ENCODE results near the gene MIPEP. TPM values are rescaled to one million over a fixed set of nuclear protein-coding genes. Genes with fewer than 3 reads are reported as not detected.
"Not testable (repeated sequence)": the region's sequence is repeated elsewhere in the genome, so short reads cannot be mapped to it uniquely, and the experiment has no call there.

MIPEP gene
- total RNA-seq, 1 donor from 2014 or later: 22.9 TPM

DNA sequence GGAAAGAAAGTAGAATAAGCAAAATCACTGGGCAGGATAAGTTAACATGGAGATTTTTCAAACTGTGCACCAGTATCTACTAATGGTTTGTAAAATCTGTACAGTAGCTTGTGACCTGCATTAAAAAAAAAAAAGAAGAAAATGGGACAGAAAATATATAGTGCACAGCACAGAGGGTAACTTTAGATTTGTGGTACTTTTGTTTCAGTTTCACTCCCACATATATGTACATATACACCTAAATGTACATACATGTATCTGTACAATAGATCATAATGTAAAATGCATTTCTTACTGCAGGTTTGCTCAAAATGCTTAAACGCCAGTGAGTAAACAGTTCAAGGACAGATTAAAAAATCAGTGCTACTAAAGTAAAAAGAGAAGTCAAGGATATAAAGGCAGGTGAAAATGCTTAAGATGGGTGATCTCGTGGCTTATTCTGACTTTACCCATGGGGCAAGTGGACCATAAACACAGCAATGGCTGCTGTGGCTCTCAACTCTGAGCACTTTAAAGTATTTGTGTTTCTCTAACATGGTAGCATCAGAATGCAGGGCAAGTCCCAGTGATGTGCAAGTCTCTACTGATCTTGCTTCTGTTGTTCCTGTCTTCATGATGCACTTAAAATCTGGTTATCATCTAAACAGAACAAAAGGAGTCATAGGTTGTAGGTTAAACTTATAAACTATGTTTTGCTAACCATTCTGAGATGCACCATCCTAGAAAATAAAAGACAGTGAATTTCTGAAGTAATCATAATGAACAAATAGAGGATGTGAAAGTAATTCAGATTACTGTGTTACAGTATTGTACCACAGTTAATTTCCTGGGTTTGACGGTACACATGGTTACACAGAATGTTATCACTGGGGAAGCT, 112.3 kb downstream of the MIPEP start:
- no peak for DNase-seq (ENCODE audit: low read depth, low spot score)

DNA sequence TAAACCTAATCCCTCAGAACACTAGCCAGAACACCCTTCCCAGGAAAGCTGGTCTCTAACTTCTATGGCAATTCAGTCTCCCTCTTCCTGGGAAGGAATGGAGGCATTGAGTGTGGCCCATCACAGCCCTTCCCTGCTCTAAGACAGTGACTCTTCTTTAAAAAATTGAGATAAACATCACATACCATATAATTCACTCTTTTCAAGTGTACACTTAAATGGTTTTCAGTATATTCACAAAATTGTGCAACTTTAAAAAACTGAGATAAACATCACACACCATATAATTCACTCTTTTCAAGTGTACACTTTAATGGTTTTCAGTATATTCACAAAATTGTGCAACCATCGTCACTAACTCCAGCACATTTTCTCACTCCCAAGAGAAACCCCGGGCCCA, 116.5 kb downstream of the MIPEP start:
- no peak for DNase-seq (ENCODE audit: low read depth, low spot score)

DNA sequence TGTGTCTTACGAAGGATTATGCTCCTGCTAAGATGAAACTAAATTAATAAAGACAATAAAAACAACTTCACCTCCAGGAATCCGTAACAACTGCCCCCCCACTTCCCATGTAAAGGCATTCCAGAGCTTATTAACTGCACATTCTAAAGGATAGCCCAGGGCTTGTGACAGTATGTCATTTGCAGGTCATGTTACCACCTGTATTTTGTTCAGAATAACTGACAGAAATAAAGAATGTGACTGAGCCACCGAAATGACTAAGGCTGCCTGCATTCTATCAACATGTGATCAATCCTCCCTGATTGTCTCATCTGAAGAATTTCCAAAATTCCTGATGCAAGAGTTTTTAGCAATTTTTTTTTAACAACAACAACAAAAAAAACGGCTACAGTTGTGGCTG, 117.2 kb downstream of the MIPEP start:
- DNase-seq (ENCODE audit: low read depth, low spot score): no peak

DNA sequence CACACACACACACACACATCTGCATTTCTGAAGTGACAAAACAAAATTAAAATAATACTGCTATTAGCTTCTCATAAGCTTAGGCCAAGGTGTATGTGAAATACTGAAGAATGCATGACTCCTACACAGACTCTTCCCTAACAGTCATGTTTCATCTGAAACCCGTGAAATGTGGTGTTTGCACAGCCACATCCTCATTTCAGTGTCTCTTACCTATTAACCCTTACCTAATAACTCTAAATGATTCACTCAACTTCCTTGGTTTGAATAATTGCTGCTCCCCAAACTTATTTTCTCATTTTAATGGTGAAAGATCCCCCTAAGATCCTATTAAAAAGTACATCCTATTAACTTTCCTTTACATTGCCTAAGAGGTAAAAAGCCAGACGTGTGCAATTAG, 117.6 kb downstream of the MIPEP start:
- DNase-seq (ENCODE audit: low read depth, low spot score): no peak

DNA sequence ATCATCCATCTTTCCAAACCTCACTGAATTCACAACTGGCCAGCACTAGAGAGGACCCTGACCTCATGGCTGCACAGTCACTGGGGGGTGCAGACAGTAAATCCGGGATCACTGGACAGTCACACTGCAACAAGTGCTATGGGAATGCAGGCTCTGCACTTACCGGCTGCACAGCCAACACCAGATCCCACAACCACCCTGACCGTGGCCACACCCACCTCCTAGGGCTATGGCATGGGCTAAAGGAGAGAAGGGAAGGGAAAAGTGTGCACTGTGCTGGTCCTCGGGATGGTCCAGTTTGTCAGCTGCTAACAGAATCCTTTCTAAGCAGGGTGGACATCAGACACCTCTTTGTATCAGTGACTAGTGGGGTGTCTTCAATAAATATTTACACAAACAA, 118.2 kb downstream of the MIPEP start:
- no peak for DNase-seq (ENCODE audit: low read depth, low spot score)

DNA sequence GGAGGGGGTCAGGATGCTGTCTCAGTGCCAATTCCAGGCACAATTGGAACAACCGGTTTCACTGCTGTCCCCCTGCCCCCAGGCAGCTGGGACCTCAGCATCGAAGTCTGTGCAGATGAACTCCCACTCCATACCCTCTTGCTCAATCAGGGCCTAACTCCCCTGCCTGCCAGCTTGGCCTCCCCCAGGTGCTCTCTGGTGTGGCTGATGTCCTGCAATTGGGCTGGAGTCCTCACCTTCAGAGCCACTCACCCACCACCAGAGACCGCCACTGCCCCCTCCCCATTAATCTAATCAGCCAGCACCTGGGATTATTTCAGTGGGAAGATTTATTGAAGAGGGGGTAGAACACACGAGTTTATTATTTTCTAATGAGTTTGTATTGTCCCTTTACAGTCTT, 118.8 kb downstream of the MIPEP start:
- DNase-seq (ENCODE audit: low read depth, low spot score): no peak

DNA sequence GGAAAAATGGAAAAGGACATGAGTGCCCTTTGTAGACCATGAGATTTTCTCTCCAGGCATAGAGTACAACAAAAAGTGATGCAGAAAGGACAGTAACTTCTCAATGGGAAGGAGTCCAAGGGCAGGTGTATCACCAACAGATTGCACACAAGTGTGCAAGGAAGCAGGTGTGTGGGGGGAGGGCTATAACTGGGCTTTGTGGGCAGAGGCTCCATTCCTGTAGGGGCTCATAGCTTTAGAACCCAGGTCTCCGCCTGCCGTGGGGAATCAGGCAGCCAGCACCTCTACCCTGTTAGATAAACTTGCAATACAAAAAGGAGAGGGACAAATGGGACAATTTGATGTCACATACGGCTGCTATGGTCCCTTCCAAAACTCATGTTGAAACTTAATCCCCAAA, 119.8 kb downstream of the MIPEP start:
- DNase-seq (ENCODE audit: low read depth, low spot score): no peak

DNA sequence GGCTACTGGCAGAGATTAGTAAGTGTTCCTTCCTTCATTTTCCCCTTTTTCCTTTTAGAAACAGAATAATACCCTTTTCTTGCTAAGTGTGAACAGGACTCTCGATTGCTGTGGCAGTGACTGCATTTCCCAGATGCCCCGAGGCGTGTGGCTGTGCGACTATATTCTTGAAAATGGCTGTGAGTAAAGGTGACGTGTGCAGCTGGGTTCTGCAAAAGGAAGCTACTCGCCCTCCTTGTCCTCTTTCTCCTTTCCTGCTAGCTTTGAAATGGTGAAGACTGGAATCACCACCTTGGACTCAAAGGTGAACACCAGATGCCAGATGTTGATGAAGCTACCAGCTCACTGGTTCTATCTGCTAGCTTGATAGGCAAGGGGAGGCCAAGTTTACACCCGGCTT, 121.4 kb downstream of the MIPEP start:
- no peak for DNase-seq (ENCODE audit: low read depth, low spot score)

DNA sequence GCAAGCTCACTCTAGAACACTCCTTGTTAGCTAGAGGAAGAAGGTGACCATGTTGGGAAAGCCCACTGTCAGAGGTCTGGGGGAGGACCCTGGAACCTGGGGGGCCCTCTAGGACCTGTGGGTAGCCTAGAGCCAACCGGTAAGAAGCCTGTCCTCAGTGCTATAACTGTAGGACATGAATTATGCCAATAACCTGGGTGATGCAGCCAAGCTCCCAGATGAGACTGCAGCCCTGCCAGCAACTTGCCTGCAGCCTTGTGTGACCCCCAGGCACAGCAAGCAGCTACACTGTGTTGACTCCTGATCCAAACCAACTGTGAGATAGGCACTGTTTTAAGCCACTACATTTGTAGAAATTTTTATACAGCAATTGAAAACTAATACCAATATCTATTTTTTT, 122.3 kb downstream of the MIPEP start:
- DNase-seq (ENCODE audit: low read depth, low spot score): no peak

DNA sequence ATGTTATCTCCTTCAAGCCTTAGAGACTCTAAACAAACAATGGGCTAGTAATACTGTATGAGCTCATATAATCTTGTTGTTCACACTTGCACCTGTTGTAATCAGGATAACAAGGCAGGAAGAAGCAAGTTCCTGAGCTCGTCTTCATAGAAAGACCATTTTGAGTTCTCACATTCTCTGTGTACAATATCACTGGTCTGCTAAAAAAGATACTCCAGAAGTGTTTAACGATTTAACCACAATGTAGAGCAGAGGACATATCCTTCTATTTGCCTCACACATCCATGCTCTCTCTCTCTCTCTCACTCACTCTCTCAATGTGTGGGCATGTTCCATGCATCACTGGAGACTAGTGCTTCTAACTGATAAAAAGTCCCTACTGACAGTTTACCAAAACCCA, 122.9 kb downstream of the MIPEP start:
- no peak for DNase-seq (ENCODE audit: low read depth, low spot score)

DNA sequence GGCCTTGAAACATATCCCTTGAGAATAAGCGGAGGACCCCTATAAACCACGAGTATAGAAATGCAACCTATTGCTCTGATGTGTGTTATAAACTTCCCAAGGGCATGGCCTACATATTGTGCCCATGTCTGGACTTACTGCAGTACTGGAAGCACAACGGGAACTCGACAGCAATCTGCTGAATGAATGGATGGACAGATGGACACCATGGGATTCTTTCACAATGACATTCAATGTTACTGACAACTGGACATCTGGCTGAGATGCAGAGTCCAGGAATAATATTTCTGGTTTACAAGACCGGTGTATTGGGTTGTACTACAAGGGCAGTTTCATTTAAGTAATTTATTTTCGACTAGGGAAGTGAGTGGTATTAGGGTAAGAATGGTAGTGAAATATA, 123.7 kb downstream of the MIPEP start:
- no peak for DNase-seq (ENCODE audit: low read depth, low spot score)

DNA sequence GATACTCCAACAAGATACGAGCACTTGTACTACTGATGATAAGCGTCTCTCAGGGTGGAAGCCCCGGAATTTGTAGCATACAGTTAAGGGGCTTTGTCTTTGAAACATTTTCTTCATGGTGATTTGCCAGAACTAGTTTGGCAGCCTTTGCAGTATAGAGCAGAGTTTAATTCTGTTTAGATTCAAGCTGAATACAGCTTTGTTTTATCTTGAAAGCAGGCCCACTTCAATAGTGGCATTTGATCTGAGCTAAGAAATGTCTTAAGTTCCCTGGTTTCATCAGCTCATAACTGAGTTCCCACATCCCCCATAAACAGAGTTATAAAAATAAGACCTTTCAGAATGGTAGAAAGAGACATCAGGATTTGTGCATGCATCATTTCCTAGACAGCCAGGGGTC, 125.9 kb downstream of the MIPEP start:
- no peak for DNase-seq (ENCODE audit: low read depth, low spot score)

DNA sequence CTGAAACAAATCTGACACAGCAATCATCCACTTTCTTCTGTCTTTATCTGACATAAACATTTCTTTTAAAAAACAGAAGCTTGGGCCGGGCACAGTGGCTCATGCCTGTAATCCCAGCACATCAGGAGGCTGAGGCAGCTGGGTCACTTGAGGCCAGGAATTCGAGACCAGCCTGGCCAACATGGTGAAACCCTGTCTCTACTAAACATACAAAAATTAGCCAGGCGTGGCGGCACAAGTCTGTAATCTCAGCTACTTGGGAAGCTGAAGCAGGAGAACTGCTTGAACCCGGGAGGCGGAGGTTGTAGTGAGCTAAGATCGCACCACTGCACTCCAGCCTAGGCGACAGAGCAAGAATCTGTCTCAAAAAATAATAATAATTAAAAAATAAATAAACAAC, 127.4 kb downstream of the MIPEP start:
- not testable (repeated sequence) for DNase-seq (ENCODE audit: low read depth, low spot score)

DNA sequence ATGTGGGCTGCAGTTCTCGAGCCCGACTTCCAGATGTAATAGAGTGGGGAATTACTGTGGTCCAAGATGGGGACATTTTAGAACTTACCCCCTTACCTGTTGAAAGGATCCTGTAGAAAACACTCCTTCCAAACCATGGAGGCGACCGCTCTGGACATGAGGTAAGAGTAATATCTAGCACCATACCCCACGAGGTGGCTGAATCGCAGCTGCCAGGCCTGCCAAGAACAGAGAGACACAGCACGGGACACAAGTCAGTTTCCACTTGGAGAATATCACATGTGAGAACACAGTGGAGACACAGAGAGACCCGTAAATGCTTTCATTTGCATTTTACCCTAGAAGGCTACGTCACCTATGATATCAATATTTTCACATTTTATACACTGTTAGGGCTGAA, 129.2 kb downstream of the MIPEP start:
- DNase-seq (ENCODE audit: low read depth, low spot score): no peak

DNA sequence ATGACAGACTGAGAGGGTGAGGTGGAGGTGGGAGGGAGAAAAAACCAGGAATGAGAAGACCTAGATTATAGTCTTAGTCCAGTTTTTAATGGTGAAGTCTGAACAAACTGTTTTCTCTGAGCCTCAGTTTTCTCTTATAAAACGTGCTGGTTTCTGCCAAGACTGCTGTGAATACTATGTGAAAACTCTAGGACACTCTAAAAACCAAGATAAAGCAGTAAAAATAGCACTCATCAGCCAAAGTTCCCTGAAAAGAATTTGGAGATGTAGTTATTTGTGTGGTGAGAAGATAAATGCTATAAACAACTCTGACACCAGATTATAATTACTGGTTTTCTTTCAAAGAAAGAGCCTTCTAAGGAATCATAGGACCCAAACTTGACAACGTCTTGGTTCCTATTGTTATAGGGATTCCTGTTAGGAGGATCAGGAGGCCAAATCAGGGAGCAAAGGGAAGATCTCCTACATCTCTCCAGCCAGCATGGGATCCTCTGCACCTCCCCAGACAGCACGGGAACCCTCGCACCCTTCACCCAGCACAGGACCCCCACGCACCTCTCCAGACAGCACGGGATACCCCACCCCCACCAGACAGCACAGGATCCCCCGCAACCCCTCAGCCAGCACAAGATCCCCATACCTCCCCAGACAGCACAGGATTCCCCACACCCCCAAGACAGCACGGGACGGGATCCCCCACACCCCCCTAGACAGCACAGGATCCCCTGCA, 130.2 kb downstream of the MIPEP start:
- DNase-seq (ENCODE audit: low read depth, low spot score): no peak

DNA sequence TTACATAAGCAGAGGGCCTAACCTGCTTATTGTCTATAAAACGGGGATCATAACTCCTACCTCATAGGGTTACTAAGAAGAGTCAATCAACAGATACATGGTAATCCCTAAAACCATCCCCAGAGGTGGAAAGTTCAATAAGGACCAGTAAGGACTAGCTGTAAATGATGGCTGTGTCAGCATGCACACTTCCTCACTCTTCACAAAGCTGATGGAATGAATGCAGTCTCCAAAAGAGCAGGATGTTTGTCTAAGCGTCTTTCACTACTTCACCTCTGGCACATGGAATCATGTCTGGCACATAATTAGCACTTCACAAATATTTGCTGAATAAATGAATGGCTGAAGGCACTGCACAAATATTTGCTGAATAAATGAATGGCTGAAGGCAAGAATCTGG, 134.2 kb downstream of the MIPEP start:
- DNase-seq (ENCODE audit: low read depth, low spot score): no peak

DNA sequence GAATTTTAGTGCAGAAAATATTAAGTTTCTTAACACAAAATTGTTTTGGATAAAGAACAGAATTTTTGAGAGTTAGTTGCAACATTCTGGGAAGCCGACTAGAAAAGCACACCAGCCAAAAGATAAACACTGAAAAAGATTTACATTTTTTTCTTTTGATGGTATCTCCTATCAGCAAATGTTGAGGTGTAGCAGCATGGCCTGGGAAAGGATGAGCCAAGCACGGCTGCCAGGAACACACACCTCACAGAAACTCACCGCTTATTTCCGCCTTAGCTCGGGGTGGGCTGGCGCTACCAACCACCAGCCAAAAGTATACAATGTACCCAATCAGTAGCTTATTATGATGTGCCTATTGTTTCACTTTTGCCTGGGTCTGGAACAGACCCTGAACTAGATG, 134.7 kb downstream of the MIPEP start:
- DNase-seq (ENCODE audit: low read depth, low spot score): no peak

DNA sequence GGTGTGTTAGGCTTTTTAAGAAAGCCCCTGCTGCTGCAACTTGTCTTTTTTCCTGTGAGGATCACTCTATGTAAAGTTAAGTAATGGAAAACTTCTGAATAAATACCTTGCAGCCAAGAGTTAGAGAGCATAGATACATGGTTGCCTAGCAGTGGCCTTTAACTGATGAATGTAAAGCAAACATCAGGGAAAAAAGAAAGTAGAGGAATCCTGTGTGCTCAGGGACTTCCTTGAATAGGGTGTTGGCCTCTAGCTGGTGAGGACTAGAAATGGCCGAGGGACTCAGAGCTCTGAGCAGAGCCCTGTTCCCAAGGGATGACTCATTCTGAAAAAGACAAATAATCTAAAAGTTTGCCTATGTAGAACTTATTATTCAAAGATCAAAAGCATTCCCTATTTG, 135.7 kb downstream of the MIPEP start:
- no peak for DNase-seq (ENCODE audit: low read depth, low spot score)

DNA sequence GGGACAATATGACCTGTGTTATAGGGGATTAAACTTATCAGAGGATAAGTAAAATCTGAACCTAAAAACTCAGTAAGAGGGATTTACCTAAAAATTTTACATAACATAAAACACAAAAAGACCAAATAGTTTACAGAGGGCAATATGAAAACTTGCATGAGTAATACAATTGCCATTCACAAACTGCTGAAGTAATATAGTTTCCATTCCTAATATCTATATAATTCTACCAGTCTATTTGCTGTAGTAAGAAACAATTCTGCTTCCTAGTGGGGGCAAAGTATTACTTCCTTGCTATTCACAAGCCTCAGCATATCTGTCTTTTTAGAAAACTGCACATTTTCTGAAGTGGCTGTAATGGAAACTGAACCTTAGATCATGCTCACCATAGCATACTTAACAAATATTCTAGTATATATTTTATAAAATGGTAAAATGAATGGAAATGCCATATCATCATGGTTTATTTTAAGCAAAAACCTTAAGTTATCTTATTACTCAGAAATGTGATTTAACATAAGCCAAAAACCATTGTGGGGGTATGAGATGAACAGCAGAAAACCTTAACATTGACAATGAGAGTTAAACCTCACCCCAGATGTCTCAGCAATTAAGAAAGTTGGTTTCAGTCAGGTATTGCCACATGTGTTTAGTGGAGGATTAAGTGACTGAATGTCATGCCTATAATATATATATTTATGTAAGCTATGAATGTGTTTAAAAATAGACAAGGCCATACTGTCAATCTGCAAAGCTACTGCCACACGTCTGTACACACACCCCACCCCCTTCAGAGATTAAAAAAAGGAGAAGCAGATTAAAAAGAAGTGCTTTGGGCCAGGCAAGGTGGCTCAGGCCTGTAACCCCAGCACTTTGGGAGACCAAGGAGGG, 136.8 kb downstream of the MIPEP start:
- no peak for DNase-seq (ENCODE audit: low read depth, low spot score)

DNA sequence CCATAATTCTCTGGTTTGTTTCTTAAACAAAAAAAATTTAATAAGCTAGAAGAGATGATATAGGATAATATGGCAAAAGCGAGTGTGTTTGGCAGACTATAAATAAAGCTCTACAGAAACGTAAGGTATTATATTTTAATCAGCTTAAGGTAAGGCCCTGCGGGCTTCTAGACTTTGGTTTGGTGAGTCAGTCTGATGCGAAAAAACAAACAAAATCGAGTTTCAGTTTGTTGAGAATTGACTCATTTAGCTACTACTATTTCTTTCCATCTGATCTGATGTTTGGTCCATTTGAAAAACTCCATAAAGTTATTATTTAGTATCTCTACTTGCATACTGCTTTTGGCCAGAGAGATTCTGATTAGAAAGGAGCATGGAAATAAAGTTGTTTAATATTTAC, 138.0 kb downstream of the MIPEP start:
- no peak for DNase-seq (ENCODE audit: low read depth, low spot score)

DNA sequence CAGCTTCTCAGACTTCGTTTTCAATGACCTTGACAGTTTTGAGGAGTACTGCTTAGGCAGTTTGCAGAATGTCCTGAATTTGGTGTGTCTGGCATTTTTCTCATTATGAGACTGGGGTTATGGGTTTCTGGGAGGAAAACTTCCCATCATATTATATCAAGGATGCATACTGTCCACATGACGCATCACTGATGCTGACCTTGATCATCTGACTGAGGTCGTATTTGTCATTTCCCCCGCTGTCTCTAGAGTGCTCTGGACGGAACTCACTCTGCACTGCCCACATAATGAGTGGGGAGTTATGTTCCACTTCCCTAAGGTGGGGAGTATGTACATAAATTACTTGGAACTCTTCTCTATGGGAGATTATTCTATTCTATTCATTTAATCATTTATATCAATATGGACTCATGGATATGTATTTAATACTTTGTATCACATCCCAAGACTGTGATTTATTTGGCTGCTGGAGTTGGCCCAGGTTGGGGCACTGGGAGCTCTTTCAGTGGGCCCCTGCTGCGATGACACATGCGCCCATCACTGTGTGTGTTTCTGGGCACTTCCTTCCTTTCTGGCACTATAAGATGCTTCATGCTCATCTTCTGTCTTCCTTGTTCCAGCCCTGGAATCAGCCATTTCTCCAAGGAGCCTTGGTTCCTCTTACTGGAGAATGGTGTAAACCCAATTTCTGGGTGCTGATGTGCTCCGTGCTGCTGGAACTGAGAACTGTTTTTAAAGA, 138.6 kb downstream of the MIPEP start:
- DNase-seq (ENCODE audit: low read depth, low spot score): peak; percentile 3

Data from pulmonary artery endothelial cell (primary cell).